ENCODE measurements around the gene TRPM1.

TRPM1 gene

DNA sequence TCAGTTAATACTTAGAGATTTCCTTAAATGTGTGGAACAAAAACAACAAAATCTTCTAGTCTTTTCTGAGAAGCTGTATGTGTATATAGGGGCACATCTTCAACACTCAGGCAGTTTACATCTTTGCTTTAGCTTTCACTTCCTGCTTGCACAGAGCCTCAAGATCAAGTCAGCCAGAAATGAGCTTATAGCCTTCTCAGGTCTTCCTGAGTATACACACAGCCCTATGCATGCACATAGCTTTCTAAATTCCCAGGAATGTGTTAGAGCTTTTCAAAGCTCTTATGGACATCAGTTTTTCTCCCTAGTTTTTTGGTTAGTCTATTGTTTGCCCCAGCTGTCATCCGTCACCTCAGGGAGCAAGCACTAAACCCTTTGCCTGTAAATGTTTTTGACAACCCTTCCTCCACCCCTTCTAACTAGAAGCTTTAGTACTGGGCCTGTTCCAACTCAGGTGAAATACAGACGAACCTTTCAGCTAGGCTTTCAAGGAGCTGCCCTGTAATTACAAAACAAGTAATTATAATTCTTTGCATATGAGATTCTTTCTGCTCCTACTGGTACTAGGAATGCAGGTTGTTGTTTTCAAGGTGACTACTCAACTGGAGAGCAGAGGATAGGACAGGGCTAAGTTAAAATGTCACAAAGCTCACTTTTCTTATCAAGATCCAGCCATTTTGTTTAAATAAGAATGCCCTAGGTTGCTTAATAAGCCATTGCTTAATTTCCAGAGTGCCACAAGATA, 87.5 kb downstream of the TRPM1 start:
- no peak for DNase-seq

DNA sequence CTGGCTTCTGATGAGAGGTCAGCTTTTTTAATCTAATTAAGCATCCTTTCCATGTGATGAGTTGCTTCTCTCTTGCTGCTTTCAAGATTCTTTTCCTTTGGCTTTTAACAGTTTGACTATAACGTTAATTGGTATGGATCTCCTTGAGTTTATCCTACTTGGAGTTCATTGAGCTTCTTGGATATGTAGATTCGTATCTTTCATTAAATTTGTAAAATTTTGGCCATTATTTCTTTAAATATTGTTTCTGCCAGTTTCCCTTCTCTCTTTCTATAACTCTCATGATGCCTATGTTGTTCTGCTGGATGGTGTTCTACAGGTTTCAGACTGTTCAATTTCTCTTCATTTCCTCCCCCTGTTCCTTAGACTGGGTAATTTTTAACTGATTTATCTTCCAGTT, 89.1 kb downstream of the TRPM1 start:
- no peak for DNase-seq

- no peak for DNase-seq
Measured at GRCh38 chr15:31010036-31010435, 91.5 kb downstream of the TRPM1 start.

- no peak for DNase-seq
Measured at GRCh38 chr15:31005660-31006059, 95.9 kb downstream of the TRPM1 start.

- no peak for DNase-seq
Measured at GRCh38 chr15:31004220-31004733, 97.2 kb downstream of the TRPM1 start.

GRCh38 chr15:31001702-31002101, 99.8 kb downstream of the TRPM1 start:
- DNase-seq, result no peak

DNA sequence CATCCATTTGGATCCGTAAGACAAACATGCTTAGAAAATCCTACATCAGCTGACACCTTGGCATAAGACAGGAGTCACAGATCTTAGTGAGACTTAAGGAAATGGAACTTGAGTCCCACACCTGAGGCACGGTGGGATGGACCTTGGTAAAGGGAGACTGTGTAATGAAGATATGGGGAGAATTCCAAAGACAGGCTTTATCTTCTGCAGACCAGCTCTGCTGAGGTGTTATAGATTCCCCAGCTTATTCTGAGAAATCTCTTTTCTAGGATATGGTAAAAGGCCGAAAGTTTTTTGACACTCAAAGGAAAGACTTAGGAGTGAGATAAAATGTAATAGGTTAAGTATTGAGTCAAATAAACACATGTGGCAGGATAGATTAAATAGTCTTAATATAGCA, 101.8 kb downstream of the TRPM1 start:
- no peak for DNase-seq

DNA sequence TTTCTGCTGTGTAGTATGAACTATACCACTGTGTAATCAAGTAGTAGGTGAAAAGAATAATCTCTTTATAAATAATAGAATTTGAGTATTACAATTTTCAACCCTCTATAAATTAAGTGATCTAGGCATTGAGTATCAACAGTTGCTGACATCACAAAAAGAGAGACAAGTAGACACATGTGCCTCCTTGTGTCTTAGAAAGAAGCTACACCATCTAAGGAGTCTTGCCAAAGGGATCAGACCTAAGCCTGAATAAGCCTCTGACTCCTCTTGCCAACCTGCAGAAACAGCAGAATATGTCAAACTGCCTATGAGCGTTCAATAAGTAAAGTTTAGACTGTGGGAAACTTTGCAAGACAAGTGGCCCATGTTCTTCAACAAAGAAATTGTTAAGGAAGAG, 104.3 kb downstream of the TRPM1 start:
- DNase-seq, result no peak

- no peak for DNase-seq
Measured at GRCh38 chr15:30992249-30992864, 109.2 kb downstream of the TRPM1 start.

DNA sequence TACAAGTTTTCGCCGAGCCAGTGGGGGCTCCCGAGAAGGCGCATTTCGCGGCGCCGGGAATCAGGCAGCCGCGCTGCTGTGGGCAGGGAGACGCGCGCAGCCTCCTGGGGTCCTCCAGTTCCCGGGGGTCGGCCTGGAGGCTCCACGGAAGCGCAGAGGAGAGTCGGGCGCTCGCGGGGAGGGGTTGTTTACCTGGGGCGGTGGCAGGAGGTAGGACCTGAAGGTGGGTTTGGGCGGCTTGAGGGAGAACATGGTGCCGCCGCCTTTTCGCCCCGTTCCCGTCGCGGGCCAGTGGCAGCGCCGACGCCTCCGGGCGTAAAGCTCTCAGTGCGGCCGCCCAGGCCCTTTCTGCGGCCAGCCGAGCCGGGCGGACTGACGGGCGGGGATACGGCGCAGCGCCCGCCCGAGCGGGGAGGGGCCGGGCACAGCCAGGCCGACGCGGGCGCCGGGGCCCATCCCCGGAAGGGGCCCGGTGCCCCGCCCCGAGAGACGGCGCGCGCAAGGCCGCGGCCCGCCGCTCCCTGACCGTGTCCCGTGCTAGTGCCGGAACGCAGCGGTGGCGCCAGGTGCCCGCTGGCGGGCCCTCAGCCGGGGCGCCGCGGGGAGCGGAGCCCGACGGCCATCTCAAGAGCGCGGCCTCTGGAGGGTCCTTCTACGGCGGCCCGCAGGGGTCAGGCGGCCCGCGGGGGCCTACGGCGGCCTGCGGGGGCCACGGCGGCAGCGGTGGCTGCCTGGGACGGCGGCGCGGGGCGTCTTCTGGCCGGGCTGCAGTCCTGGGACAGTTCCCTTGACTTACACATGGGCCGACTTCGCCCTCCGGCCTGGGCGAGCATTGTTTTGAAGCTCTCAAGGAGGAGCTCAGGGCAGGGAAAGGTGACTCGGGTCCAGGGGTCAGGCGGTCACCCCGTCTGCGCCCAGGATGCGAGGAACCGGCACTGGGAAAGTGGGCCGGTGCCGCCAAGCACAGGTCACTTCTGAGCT, 110.0 kb downstream of the TRPM1 start, which contains the start of gene MTMR10:
Gene MTMR10 (minus strand): TSS at position 374 of the 981 bp plus-strand sequence. CDS start 122 bp downstream, at position 252.
- DNase-seq, result peak; percentile 70

DNA sequence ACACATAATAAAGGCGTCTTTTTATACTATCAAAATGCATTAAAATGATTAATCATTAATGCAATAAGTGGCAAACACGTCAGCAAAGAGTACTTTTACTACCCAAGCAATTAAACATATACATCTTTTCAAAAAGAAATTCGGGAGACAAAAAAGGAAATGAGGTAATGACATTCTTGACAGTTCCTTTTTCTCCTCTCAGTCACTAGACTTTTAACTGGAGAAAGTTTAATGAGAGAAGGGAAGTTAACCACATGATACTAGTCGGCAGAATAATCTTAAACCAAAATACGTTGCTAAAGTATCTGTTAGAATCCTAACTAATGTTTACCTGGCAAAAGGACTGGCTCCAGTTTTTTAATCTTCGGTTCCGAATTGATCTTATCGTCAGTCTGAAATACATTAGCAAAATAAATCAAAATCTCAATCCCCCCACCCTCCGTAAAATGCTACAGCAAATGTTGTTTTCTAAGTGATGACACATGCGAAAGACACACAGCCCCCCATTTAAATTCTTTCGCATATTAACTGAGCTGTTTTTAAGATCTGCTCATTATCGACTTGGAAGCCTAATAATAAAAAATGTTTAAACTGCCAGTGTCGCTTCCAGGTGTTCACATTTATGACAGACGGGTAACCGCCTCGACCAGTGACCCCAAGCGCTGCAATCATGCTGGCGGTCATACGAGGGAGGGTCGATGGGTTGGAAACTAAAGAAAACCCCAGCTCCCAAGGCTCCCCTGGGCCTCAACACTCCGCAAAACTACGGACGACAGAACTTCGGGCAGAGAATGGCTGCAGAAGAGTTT, 110.9 kb downstream of the TRPM1 start:
- DNase-seq, result no peak

- no peak for DNase-seq
Measured at GRCh38 chr15:30990036-30990435, 111.5 kb downstream of the TRPM1 start.

DNA sequence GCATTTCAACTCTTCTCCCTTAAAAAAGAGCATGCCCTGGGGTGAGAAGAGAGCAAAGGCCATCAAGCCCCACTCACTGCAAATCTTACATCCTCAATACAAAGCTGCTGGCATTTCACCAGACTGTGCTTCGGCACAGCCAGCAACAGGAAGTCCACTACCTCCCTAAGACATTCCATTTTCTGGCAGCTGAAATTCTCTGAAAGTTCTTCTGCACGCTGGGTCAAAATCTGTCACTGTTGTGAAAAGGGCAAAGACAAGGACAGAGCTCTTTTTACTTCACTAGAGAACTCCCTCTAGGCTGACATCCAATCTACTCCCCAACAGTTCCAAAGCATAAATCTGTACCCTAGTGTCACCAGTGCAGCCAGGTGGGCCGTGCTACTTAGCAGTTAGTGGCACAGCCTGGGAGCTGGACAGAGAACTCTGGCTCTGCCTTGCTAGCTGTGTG, 116.4 kb downstream of the TRPM1 start:
- DNase-seq, result no peak

GRCh38 chr15:30984542-30984941, 117.0 kb downstream of the TRPM1 start:
- no peak for DNase-seq

DNA sequence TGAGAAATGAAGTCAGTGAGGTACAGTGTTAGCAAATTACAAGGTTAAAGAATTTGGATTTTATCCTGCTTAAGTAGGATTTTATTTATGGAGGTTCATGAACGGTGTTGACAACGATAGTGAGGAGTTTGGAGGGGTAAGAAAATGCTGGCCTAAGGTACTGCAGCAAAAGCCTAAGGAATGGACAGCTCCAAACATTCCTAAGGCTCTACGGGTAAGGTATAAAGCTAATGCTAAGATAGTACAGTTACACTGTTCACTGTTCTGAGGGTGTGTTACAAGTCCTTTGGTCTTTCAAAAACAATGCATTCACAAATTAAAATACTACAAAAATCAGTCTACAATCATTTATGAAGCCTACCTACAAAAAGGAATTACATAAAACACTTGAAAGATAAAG, 117.4 kb downstream of the TRPM1 start:
- DNase-seq, result no peak

- no peak for DNase-seq
Measured at GRCh38 chr15:30979457-30979856, 122.1 kb downstream of the TRPM1 start.

DNA sequence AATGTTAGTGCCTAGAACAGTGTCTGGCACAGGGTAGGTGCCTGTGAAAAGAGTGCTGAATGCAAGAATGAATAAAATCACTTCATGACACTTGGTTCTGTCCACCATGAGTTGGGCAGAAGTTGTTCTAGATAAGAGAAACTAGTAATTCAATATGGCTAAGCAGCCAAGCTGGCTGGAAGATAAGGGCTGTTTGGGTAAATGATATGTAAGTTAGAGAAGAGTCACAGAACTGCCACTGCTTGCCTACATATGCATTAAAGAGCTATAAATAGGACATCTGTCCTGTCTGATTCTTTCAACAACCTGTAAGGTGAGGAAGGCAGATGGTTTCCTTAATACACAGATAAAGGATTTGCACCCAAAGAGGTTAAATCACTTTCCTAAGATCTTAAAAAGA, 123.2 kb downstream of the TRPM1 start:
- DNase-seq, result no peak

DNA sequence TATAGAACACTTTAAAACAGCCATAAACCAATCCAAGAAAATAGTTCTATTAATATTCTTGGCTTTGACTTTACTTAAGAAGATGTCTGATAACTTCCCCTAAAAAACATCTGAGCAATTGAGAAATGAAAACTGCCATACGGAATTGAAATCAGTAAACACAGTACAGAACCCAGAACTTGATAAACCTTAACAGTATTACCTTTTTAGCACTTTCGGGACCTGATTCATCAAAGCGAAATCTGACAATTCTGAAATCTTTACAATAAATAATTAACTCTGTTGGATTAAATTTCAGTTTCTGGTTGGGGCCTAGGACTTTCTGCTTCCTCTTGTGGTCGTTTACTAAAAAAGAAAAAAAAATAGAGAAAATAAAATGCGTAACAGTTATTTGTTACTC, 127.4 kb downstream of the TRPM1 start:
- no peak for DNase-seq

GRCh38 chr15:30973379-30973778, 128.1 kb downstream of the TRPM1 start:
- no peak for DNase-seq

GRCh38 chr15:30969724-30970123, 131.8 kb downstream of the TRPM1 start:
- no peak for DNase-seq

DNA sequence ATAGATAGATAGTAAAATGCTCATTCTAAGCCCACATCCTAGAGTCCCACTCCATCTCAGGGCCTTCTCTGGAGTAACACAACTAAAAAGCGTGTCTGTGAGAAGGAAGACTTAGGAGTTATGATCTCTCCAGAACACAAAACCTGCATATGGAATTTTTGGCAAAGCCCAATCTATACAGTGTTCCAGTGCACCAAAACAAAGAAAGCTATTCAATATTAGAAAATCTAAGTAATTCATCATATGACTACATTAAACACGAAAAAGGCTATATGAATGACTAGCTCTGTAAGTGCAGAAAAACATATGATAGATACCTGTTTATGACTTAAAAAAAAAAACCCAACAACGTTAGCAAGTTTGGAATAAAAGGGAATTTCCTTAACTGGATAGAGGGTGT, 137.8 kb downstream of the TRPM1 start:
- DNase-seq, result no peak

DNA sequence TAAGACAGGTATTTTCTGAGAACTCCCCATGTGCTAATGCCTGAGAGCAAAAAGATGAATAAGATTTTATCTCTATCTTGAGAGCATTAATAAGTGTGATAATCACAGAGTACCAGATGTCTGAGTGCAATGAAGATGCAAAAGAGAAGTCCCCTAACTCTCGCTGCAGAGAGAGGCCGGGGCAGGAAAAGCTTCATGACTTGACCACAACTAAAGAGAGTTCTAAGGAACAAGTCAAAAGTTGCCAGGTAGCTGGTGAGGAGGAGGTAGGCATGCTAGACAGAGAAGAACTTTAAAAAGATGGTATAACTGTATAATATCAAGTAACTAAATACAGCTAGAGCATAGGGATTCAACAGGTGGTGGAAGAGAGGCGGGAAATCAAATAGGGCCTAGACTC, 138.9 kb downstream of the TRPM1 start:
- DNase-seq, result no peak

Data from activated effector memory CD4-positive, alpha-beta T cell treated with Interleukin-2 at 50 U/mL for 16 hours (primary cell).